AG09319 (cell line): ENCODE data around the gene STAM2.
"Not testable (repeated sequence)": the region's sequence is repeated elsewhere in the genome, so short reads cannot be mapped to it uniquely, and the experiment has no call there.

Experiments used
- DNase-seq: peaks from one replicate; pipeline ENCODE4 v3.0.0-alpha.2; 2010; ENCODE audit warnings: low read depth; ENCODE audit errors: extremely low read depth
- CTCF ChIP-seq: IDR thresholded peaks from 2 replicates; pipeline ENCODE4 v1.5.1; 2011; ENCODE audit warnings: low read depth, mild to moderate bottlenecking, inconsistent platforms, low read length, moderate library complexity

The STAM2 gene

GRCh38 chr2:152098496-152099366 lies 76.8 kb downstream of the STAM2 start, which contains the start of gene CACNB4:
Gene CACNB4, minus strand, starts transcription at chr2:152099044.
- no peak for DNase-seq
- no peak for TF ChIP-seq CTCF

GRCh38 chr2:152097801-152098495 lies 77.6 kb downstream of the STAM2 start:
- DNase-seq = no peak
- TF ChIP-seq CTCF = no peak

GRCh38 chr2:152097290-152097800 lies 78.2 kb downstream of the STAM2 start:
- no peak for TF ChIP-seq CTCF
- DNase-seq = peak; percentile 8

GRCh38 chr2:152095146-152095545 lies 80.4 kb downstream of the STAM2 start:
- DNase-seq = no peak
- TF ChIP-seq CTCF = no peak

GRCh38 chr2:152094014-152094413 lies 81.5 kb downstream of the STAM2 start:
- no peak for TF ChIP-seq CTCF
- no peak for DNase-seq

GRCh38 chr2:152093464-152093863 lies 82.1 kb downstream of the STAM2 start:
- no peak for DNase-seq
- no peak for TF ChIP-seq CTCF

GRCh38 chr2:152092095-152092494 lies 83.5 kb downstream of the STAM2 start:
- TF ChIP-seq CTCF = no peak
- DNase-seq = no peak

GRCh38 chr2:152090726-152091125 lies 84.8 kb downstream of the STAM2 start:
- not testable (repeated sequence) for DNase-seq
